K562 (cell line): ENCODE results near the gene GPER1. TPM values are rescaled to one million over a fixed set of nuclear protein-coding genes. Genes with fewer than 3 reads are reported as not detected.

Experiments used
- DIDO1 ChIP-seq: fragments of 450-650 bp; IDR thresholded peaks from 2 replicates; pipeline ENCODE4 v1.6.1; 2016; ENCODE audit warnings: low read depth, missing biosample characterization, missing genetic modification characterization
- ELF1 ChIP-seq: fragments of 200-800 bp; sonication (Bioruptor generic); IDR thresholded peaks from 2 replicates; pipeline ENCODE4 v1.6.1; 2016; ENCODE audit warnings: missing genetic modification characterization, missing compliant biosample characterization
- ESRRA ChIP-seq: fragments of 450-650 bp; IDR thresholded peaks from 2 replicates; pipeline ENCODE4 v1.6.1; 2014; ENCODE audit warnings: low read depth, mild to moderate bottlenecking, moderate library complexity, borderline replicate concordance
- FOS ChIP-seq: IDR thresholded peaks from 3 replicates; pipeline ENCODE4 v1.6.1; 2011; ENCODE audit not compliant: insufficient read length; ENCODE audit errors: extremely low read depth
- MCM7 ChIP-seq, 2 experiments: fragments of 450-650 bp; IDR thresholded peaks; 2 replicates each; pipeline ENCODE4 v1.6.1; 2016 to 2018
- MGA ChIP-seq: fragments of 450-650 bp; IDR thresholded peaks from 2 replicates; pipeline ENCODE4 v1.6.1; 2016; ENCODE audit warnings: mild to moderate bottlenecking, moderate library complexity
- PHB ChIP-seq: fragments of 250-450 bp; sonication (Bioruptor Pico); IDR thresholded peaks from 2 replicates; pipeline ENCODE4 v1.5.0; 2021
- ZNF12 ChIP-seq: sonication (generic); formaldehyde crosslinking; IDR thresholded peaks from 2 replicates; pipeline ENCODE4 v1.4.0; 2020; ENCODE audit warnings: mild to moderate bottlenecking, missing genetic modification reagents
- ZNF280B ChIP-seq: fragments of 250-450 bp; sonication (Bioruptor Pico); IDR thresholded peaks from 2 replicates; pipeline ENCODE4 v1.5.1; 2021; ENCODE audit warnings: mild to moderate bottlenecking
- ZNF436 ChIP-seq: fragments of 250-450, 450-650 bp; sonication (Bioruptor Pico); formaldehyde crosslinking; IDR thresholded peaks from 2 replicates; pipeline ENCODE4 v1.7.0; 2020; ENCODE audit warnings: mild to moderate bottlenecking
- polyA plus RNA-seq, 8 experiments: library from polyadenylated mRNA; depleted of rRNA in 4 of 8; stranded (reverse) in 5 of 8; unstranded in 3 of 8; fragments of >200 nt; fragmentation: Nextera tagmentation in 2 of 8; fragmentation: Illumina TruSeq in 1 of 8; extraction: Ambion mirVana in 2 of 8; extraction: Trizol in 1 of 8; gene quantifications; 2 replicates each; pipeline versions ENCODE4 v1.2.1 to v1.2.3, GENCODE V29; 2011 to 2014; ENCODE audit warnings: inconsistent platforms in 1 of 8, missing spikeins in 1 of 8
- total RNA-seq, 7 experiments: library from RNA; depleted of rRNA in 6 of 7; stranded (reverse); fragments of >200 nt in 6 of 7; fragmentation: Illumina TruSeq in 2 of 7; extraction: Trizol in 2 of 7; gene quantifications; 2 replicates each; pipeline versions ENCODE4 v1.2.1 to v1.2.3, GENCODE V29; 2011 to 2021; ENCODE audit warnings: low replicate concordance in 1 of 7
- TF ChIP-seq, protein P1 (sequence below): fragments of 250-450 bp; sonication (Bioruptor Pico); IDR thresholded peaks from 2 replicates; pipeline ENCODE4 v1.9.0; 2021; ENCODE audit warnings: mild to moderate bottlenecking, inconsistent platforms

The GPER1 gene
- total and polyA plus RNA-seq, 9 of the 15 experiments (the other 6 are each of a cell fraction or from before 2014, with no cell fraction given) = 0.04 to 0.09 (median 0.08) TPM; not detected in 6

GRCh38 chr7:1043552-1044188 is 44.2 kb upstream of the GPER1 start (continued):
- TF ChIP-seq ZNF280B (CRISPR knock-in tag) = no peak
- TF ChIP-seq MCM7 (IDR thresholded peaks at IDR 0.05) = no peak
- TF ChIP-seq, protein P1, sequence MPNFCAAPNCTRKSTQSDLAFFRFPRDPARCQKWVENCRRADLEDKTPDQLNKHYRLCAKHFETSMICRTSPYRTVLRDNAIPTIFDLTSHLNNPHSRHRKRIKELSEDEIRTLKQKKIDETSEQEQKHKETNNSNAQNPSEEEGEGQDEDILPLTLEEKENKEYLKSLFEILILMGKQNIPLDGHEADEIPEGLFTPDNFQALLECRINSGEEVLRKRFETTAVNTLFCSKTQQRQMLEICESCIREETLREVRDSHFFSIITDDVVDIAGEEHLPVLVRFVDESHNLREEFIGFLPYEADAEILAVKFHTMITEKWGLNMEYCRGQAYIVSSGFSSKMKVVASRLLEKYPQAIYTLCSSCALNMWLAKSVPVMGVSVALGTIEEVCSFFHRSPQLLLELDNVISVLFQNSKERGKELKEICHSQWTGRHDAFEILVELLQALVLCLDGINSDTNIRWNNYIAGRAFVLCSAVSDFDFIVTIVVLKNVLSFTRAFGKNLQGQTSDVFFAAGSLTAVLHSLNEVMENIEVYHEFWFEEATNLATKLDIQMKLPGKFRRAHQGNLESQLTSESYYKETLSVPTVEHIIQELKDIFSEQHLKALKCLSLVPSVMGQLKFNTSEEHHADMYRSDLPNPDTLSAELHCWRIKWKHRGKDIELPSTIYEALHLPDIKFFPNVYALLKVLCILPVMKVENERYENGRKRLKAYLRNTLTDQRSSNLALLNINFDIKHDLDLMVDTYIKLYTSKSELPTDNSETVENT = no peak
- TF ChIP-seq FOS = no peak
- TF ChIP-seq ELF1 = peak; percentile 81
- 0 out of 2 replicates have a peak, but pooled peaks have one; percentile 13 for TF ChIP-seq ZNF12
- no peak for TF ChIP-seq PHB
- TF ChIP-seq ZNF436 (CRISPR knock-in tag) = no peak
- no peak for TF ChIP-seq ESRRA
- no peak for TF ChIP-seq DIDO1 (tag)
- TF ChIP-seq MGA = no peak
